ENCODE results near the gene CAMKMT.

GRCh38 chr2:44459739-44460138 is 98.0 kb downstream of the CAMKMT start:
- no peak for TF ChIP-seq EZH2 (IDR thresholded peaks at IDR 0.05; ENCODE audit: borderline replicate concordance, low read depth, low read length, poor library complexity, severe bottlenecking)
- TF ChIP-seq, protein P1, sequence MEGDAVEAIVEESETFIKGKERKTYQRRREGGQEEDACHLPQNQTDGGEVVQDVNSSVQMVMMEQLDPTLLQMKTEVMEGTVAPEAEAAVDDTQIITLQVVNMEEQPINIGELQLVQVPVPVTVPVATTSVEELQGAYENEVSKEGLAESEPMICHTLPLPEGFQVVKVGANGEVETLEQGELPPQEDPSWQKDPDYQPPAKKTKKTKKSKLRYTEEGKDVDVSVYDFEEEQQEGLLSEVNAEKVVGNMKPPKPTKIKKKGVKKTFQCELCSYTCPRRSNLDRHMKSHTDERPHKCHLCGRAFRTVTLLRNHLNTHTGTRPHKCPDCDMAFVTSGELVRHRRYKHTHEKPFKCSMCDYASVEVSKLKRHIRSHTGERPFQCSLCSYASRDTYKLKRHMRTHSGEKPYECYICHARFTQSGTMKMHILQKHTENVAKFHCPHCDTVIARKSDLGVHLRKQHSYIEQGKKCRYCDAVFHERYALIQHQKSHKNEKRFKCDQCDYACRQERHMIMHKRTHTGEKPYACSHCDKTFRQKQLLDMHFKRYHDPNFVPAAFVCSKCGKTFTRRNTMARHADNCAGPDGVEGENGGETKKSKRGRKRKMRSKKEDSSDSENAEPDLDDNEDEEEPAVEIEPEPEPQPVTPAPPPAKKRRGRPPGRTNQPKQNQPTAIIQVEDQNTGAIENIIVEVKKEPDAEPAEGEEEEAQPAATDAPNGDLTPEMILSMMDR (conservative IDR thresholded peaks at IDR 0.05; ENCODE audit: low read depth, low read length), result no peak
